GM13976 (cell line): ENCODE data around the gene WDR33.
"Not testable (repeated sequence)": the region's sequence is repeated elsewhere in the genome, so short reads cannot be mapped to it uniquely, and the experiment has no call there.

Source experiments
- DNase-seq: peaks from one replicate; pipeline ENCODE4 v3.0.0; 2012; ENCODE audit warnings: low spot score
- in situ Hi-C: fragments of 300-500 bp; cut with MboI; formaldehyde crosslinking; loops from one replicate; pipeline ENCODE4 v1.12.0; 2022; ENCODE audit warnings: low sequenced_read_pairs, mixed read lengths, inconsistent platforms; ENCODE audit not compliant: unreplicated experiment
- TF ChIP-seq, protein P1 (sequence below): IDR thresholded peaks from 2 replicates; pipeline ENCODE4 v1.5.1; 2012; ENCODE audit warnings: borderline replicate concordance, mild to moderate bottlenecking; ENCODE audit not compliant: insufficient read depth; ENCODE audit errors: extremely low read depth, missing control alignments, control extremely low read depth

Gene WDR33

DNA sequence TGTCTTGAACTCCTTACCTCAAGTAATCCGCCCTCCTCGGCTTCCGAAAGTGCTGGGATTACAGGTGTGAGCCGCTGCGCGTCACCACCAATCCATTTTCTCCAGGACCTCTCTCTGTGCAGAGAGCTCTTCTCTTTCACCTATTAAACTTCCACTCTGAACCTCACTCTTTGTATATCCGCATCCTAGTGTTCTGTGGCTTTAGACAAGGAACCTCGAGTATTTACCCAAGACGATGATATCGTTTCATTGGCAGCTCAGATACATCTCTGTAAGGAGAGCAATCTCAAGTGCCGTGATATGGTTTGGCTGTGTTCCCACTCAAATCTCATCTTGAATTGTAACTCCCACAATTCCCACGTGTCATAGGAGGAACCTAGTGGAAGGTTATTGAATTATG, 15.1 kb upstream of the WDR33 start:
- in situ Hi-C loops: no loop called here
- no peak for DNase-seq
- TF ChIP-seq, protein P1, sequence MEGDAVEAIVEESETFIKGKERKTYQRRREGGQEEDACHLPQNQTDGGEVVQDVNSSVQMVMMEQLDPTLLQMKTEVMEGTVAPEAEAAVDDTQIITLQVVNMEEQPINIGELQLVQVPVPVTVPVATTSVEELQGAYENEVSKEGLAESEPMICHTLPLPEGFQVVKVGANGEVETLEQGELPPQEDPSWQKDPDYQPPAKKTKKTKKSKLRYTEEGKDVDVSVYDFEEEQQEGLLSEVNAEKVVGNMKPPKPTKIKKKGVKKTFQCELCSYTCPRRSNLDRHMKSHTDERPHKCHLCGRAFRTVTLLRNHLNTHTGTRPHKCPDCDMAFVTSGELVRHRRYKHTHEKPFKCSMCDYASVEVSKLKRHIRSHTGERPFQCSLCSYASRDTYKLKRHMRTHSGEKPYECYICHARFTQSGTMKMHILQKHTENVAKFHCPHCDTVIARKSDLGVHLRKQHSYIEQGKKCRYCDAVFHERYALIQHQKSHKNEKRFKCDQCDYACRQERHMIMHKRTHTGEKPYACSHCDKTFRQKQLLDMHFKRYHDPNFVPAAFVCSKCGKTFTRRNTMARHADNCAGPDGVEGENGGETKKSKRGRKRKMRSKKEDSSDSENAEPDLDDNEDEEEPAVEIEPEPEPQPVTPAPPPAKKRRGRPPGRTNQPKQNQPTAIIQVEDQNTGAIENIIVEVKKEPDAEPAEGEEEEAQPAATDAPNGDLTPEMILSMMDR: no peak

DNA sequence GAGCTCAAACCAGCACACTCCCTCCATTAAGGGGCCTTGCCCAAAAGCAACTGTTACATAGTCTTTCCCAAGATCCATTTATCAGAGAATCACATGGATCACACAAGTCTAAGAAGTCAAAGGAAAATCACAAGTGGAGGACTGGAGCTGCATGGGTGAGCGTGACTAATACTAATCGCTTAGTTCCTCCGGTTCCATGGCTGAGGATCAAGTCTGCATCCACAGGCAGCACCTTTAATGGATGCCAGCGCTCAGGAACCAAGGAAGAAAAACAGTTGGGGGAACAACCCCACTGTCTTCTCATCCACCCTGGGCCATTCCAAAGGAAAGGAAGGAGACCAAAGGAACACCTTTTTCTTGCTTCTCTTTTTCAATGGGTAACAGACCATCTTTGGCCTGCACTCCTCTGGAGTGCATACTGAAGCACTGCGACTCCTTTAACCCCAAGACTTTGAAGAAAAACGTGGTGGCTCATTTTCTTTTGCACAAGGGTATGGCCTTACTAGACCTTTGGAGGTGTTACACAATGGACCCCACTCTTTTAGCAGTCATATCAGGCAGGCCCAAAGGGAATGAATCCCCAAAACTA, 9.2 kb upstream of the WDR33 start:
- in situ Hi-C loops: no loop called here
- DNase-seq: no peak
- TF ChIP-seq, protein P1: no peak

DNA sequence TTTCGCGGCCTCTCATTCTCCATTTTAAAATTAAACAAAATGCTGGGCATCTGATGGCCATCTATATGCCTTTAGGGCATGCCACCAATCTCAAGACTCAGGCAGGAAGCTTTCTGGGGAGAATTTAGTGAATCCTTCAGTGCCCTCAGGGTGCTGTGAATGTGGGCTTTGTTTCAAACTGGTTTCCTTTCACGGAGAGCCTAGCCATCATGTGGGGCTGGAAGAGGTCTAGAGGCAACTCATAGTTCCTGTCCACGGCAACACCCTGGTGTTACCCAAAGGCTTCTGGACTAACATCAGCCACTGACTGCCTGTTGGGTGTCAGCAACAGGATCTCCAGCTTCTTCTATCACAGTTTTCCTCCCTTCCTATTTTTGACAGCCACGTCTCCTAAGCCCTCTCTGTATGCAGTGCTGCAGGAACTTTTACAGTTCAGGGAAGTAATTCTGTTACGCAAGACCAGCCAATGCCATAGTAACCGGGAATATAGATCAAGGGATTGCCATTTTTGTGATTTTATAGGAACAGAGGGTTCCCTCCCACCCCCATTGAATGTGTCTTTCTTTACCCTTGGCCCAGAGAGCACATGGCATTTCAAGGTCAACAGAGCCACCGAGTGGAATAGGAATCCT, 7.9 kb upstream of the WDR33 start:
- in situ Hi-C loops: no loop called here
- DNase-seq: no peak
- TF ChIP-seq, protein P1: no peak

DNA sequence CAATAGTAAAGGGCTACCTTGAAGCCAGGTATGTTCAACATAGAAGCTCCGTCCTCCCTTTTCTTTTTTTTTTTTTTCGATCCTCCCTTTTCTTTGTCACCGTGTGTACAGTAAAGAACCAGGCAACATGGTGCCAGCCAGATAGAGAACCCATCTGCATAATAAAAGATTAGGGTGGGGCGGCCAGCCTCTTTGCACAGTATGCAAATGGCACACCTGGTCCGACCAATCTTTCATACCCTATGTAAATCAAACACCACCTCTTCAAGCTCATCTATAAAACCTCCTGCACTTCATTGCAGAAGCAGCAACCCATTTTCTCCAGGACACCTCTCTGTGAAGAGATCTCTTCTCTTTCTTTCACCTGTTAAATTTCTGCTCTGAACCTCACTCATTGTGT, 7.3 kb upstream of the WDR33 start:
- in situ Hi-C loops: no loop called here
- TF ChIP-seq, protein P1: no peak
- no peak for DNase-seq

DNA sequence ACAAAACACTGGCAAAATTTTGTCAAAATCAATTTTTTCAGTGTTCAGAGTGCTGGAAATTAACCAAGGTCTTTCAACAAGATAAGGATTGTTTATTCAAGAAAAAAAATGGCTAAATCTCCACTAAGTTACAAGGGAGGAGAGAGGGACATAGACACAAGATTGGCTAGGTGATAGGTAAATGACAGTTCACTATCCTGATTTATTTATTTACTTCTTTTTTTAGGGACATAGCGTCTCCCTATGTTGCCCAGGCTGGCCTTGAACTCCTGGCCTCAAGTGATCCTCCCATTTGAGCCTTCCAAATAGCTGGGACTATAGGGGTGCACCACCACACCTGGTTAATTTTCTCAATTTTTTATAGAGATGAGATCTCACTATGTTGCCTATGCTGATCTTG, 3.7 kb upstream of the WDR33 start:
- no peak for DNase-seq
- TF ChIP-seq, protein P1: no peak
- in situ Hi-C loops: no loop called here

DNA sequence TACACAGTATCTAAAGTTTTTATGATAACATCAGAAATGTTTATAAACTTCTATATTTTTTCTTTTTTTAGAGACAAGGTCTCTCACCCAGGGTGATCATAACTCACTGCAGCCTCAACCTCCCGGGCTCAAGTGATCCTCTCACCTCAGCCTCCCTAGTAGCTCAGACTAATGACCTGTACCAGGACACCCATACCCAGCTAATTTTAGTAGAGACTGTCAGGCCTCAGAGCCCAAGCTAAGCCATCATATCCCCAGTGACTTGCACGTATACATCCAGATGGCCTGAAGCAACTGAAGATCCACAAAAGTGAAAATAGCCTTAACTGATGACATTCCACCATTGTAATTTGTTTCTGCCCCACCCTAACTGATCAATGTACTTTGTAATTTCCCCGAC, 1.5 kb upstream of the WDR33 start:
- DNase-seq, in situ Hi-C loops: not testable (repeated sequence)

DNA sequence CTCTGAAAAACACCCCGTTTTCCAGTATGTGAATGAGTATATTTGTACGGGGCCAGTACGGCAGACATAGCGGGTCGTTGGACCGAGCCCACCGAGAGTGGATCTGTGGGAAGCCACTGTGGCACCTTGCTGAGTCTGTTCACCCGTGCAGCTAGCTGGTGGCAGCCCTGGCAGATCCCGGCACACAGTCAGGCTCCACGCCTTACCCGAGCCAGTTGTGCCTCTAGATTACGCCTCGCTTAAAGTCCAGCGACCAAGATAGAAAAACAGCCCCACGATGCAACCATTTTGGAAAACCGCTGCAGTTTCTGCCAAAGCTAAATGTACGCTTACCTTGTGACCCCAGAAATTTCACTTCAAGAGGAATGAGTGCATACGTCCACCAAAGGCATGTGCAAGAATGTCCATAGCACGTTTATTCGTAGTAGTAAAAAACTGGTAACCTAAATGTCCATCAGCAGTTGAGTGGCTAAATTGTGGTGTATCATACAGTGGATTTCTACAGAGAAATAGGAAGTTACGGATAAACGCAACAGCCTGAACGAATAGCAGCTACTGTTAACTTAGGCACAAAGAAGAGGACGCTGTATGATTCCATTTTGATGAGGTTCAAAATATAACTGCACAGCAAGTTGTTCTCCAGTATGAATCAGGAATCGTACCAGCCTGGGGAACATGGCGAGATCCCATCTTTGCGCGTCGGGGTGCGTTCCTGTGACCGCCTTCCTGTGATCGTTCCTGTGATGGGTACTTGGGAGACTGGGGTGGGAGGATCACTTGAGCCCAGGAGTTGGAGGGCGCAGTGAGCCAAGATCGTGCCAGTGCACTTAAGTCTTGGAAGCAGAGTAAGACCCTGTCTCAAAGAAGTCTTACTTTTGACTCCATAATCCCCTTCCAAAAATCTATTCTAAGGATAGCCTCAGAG, 688 bp upstream of the WDR33 start:
- no peak for DNase-seq
- in situ Hi-C loops: no loop called here
- TF ChIP-seq, protein P1: no peak
